GM18951 (cell line): ENCODE measurements around the gene DALRD3.

ENCODE experiments used
- POLR2A ChIP-seq: IDR thresholded peaks from 4 replicates; pipeline ENCODE4 v1.6.1; 2011; ENCODE audit warnings: mild to moderate bottlenecking; ENCODE audit not compliant: insufficient read length, insufficient read depth; ENCODE audit errors: extremely low read depth
- in situ Hi-C: fragments of 300-500 bp; cut with MboI; formaldehyde crosslinking; loops from one replicate; pipeline ENCODE4 v1.12.0; 2022; ENCODE audit warnings: low sequenced_read_pairs, mixed read lengths, inconsistent platforms; ENCODE audit not compliant: unreplicated experiment

The DALRD3 gene

GRCh38 chr3:49026536-49026935 is 8.2 kb upstream of the DALRD3 start:
- in situ Hi-C loops, result no loop called here
- TF ChIP-seq POLR2A, result no peak

- peak; percentile 10 for TF ChIP-seq POLR2A
- in situ Hi-C loops, result no loop called here
These were observed 7.6 kb upstream of the DALRD3 start for GRCh38 chr3:49025793-49026520.

GRCh38 chr3:49025005-49025792 is 6.8 kb upstream of the DALRD3 start:
- in situ Hi-C loops, result no loop called here
- peak; percentile 32 for TF ChIP-seq POLR2A

GRCh38 chr3:49024449-49024848 is 6.1 kb upstream of the DALRD3 start:
- in situ Hi-C loops, result no loop called here
- TF ChIP-seq POLR2A, result no peak

- in situ Hi-C loops, result no loop called here
- no peak for TF ChIP-seq POLR2A
These were observed 5.4 kb upstream of the DALRD3 start for GRCh38 chr3:49023775-49024174.

- TF ChIP-seq POLR2A, result no peak
- in situ Hi-C loops, result no loop called here
These were observed 4.3 kb upstream of the DALRD3 start for GRCh38 chr3:49022688-49023171.

- in situ Hi-C loops, result no loop called here
- TF ChIP-seq POLR2A, result peak; percentile 82
These were observed 3.7 kb upstream of the DALRD3 start, which contains the start of gene NDUFAF3 for GRCh38 chr3:49021813-49022687. NDUFAF3 (plus strand) TSS chr3:49022121; CDS start chr3:49022145, 24 bp downstream.

GRCh38 chr3:49021213-49021812 is 2.9 kb upstream of the DALRD3 start:
- peak; percentile 100 for TF ChIP-seq POLR2A
- in situ Hi-C loops, result no loop called here

GRCh38 chr3:49020330-49021212 is 2.2 kb upstream of the DALRD3 start:
- in situ Hi-C loops, result no loop called here
- peak; percentile 25 for TF ChIP-seq POLR2A

- in situ Hi-C loops, result no loop called here
- no peak for TF ChIP-seq POLR2A
These were observed 1.6 kb upstream of the DALRD3 start for GRCh38 chr3:49019941-49020329.

- in situ Hi-C loops, result no loop called here
- TF ChIP-seq POLR2A, result no peak
These were observed 277 bp upstream of the DALRD3 start for GRCh38 chr3:49018707-49019006.

- TF ChIP-seq POLR2A, result no peak
- in situ Hi-C loops, result no loop called here
These were observed 980 bp downstream of the DALRD3 start for GRCh38 chr3:49017229-49017970.
